ENCODE data around the gene DLAT.
"Not testable (repeated sequence)": the region's sequence is repeated elsewhere in the genome, so short reads cannot be mapped to it uniquely, and the experiment has no call there.

- not testable (repeated sequence) for TF ChIP-seq POLR2AphosphoS5 (IDR thresholded peaks at IDR 0.05; ENCODE audit: low read depth, low read length); CTCF (IDR thresholded peaks at IDR 0.05 in 2 of 3, conservative IDR thresholded peaks at IDR 0.05 in 1 of 3; ENCODE audit: borderline replicate concordance in 1 of 3, insufficient read depth in 1 of 3, low read depth in 2 of 3, low read length in 2 of 3)
Measured at GRCh38 chr11:112095302-112095701, 70.1 kb downstream of the DLAT start.

Measured in HCT116 (cell line).